GM19452 (cell line): Measurements from ENCODE around the gene PILRA.
A peak's percentile ranks its signal among the peaks of the same experiment; 100 is the strongest.
"Not testable (repeated sequence)": the region's sequence is repeated elsewhere in the genome, so short reads cannot be mapped to it uniquely, and the experiment has no call there.

Experiments
- ATAC-seq: cut with Tn5 transposase; IDR thresholded peaks from one replicate; pipeline ENCODE4 v1.9.1; 2021; ENCODE audit not compliant: unreplicated experiment

The PILRA gene

DNA sequence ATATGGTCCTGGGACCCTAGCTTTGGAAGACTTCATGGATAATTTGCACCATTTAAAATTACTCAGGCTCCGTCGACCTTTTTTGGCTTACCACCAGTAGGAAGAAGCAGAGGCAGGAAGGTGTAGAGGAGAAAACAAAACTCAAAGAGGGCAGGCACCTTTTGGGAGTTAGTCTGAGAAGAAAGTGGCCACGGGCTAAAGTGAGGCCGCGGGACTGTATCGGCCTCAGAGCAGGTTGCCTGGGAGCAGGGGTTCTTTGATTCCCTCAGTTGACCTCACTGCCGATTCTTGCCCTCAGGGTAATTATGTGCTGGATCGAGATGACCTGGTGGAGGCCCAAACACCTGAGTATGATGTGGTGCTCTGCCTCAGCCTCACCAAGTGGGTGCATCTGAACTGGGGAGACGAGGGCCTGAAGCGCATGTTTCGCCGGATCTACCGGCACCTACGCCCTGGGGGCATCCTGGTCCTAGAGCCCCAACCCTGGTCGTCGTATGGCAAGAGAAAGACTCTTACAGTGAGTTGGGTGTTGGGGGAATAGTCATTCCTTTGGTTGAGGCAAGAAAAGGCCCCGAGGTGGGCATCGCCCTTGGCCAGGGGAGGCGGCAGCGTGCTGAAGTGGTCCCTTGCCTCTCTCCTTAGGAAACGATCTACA lies 59.5 kb downstream of the PILRA start:
- no peak for ATAC-seq

DNA sequence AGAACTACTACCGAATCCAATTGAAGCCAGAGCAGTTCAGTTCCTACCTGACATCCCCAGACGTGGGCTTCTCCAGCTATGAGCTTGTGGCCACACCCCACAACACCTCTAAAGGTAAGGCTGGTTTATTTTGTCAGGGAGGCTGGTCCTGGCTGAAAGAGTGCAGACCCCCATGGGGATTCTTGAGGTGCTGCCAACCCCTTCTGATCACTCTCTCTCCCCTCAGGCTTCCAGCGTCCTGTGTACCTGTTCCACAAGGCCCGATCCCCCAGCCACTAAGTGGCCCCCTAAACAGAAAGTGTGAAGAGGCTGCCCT lies 59.9 kb downstream of the PILRA start:
- no peak for ATAC-seq

DNA sequence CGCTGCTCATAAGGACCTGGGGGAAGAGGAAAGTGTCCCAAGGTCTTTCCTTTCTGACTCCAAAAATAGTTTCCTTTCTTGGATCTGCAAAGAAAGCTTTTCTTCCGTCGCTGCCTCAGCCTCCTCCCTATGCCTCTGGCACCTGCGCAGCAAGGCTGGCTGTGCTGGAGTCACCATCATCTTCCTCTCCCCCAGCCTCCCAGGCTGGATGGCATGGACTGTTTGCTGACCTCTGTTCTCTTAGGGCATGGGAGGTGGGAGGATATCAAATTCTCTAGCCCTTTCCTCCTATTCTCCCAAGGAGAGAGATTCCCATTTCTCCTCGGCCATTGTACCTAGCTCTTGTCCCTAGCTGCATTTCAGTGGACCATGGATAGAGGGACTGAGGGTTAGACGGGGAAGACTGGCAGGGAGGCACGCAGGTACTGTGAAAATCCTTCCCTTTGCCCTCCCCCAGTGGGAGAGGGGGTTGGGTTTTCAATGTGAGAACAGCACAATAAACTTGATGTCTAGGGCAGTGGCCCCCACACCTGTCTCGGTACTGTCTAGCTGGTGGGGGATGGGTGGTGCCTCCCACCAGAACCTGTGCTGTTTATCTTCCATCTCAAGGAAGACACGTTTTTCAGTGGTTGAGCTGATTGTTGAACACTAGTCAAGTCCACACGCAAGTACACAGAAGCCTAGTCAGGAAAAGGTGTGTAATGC lies 60.5 kb downstream of the PILRA start:
- ATAC-seq: no peak

DNA sequence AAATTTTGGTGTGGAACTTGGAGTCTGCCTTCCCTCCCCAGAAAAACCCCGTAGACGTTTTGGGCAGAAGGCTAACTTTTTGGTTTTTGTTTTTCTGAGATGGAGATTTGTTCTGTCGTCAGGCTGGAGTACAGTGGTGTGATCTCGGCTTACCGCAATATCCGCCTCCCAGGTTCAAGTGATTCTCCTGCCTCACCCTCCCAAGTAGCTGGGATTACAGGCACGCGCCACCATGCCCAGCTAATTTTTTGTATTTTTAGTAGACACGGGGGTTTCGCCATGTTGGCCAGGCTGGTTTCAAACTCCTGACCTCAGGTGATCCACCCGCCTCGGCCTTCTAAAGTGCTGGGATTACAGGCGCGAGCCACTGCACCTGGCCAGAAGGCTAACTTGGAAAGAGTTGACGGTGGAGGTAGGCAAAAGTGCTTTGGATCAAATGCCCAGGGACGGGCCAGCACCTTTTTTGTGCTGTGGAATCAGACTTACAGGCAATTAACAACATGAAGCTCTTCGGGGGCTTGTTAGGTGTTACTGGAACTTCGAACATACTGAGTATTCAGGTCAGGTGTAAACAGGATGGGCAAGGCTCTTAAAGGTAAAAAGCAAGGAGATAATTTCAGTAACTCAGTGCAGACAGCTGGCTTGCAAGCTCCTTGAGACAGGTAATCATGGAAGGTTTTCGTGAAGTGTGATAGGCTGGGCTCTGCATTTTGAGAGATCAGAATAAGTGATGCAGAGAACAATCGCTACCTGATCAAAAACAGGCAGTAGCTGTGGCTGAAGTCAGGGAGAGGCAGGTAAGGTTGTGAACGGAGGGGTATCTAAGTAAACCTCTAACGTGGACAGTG lies 61.2 kb downstream of the PILRA start:
- ATAC-seq: no peak

DNA sequence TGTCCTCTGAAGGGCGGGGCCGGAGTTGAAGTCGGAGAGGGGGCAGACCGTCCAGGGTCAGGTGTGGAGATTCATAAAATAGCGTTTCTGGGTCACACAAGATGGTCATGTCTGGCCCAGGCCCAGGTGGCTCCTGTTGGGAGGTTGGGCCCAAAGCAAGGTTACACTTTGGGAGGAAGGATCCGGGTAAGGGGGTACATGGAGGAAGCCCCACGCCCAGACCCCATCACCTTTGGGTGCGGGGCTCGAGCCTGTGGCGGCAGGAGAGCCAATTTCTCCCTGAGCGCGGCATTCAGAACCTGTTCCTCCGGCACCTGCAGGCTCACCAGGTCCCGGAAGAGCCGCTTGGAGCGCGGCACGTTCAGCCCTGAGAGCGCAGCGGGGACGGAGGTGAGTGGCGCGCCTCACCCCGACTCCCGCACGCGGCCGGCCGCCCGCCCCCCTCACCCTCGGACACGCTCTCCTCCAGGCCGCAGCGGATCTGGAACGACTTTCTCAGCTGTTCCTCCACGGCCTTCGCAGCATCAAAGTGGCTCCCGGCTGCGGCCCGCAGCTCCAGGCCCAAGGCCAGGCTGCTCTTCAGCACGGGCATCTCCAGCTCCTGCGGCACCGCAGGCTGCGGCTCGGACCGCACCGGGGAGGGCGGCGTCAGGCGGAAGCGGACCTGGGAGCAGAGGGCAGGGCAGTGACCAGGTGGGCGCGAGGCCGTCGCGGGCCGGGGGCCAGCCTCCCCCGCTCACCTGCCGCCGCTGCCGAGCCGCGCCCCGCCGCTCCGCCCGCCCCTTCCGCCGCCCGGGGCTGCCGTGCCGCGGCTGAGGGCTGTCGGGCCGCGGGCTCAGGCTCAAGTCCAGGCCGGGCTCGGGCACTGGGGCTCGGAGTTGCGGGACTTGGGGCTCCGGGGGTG lies 62.4 kb downstream of the PILRA start:
- ATAC-seq: peak; percentile 31

DNA sequence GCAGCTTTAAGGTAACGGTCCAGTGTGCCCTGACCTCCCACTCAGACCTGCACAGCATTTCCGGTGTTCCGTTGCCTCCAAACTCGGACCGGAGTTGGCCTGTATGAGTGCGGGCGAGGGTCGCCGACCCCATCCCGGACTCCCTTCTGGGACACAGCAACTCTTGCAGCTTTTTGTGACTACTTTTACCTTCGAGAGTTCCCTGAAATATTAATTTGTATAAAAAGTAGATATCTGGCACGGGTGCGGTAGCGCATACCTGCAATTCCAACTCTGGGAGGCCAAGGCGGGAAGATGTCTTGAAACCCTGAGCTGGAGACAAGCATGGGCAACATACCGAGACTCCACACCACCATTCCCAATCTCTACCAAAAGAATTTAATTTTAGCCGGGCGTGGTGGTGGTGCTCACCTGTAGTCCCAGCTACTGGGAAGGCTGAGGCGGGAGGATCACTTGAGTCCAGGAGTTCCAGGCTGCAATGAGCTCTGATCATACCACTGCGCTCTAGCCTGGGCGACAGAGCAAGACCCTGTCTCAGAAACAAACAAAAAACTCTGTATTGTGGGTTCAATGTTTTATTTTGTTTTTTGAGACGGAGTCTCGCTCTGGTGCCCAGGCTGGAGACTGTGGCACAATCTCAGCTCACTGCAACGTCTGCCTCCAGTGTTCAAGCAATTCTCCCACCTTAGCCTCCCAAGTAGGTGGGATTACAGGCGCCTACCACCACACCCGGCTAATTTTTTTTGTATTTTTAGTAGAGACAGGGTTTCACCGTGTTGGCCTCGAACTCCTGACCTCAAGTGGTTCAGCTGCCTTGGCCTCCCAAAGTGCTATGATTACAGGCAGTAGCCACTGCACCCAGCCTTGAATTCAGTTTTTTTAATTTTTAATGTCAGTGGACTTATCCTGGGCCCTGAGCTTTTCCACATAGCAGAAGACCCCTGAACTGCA lies 64.1 kb downstream of the PILRA start:
- ATAC-seq: no peak

DNA sequence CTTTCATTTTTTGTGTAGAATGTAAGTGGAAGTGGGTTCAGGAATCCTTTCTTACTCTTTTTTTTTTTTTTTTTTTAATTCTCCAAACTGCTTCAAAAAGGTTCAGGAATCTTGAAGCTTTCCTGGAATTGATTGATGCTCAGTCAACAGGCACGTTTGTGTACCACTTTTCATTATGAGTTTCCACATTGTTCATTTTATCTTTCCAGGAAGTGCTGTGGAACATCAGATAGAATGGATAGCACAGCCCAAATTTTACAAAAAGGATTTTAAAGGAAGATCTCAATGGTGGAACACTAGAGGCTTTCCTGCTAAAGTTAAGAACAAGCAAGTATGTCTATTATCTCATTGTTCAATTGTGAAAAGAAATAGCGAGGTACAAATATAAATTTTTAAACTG lies 64.9 kb downstream of the PILRA start:
- no peak for ATAC-seq

DNA sequence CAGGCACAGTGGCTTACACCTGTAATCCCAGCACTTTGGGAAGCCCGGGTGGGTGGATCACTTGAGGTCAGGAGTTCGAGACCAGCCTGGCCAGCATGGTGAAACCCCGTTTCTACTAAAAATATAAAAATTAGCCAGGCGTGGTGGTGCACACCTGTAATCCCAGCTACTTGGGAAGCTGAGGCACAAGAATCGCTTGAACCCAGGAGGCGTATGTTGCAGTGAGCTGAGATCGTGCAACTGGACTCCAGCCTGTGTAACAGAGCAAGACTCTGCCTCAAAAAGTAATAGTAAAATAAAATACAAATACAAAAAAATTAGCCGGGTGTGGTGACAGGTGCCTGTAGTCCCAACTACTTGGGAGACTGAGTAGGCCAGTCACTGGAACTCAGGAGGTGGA lies 65.4 kb downstream of the PILRA start:
- not testable (repeated sequence) for ATAC-seq

DNA sequence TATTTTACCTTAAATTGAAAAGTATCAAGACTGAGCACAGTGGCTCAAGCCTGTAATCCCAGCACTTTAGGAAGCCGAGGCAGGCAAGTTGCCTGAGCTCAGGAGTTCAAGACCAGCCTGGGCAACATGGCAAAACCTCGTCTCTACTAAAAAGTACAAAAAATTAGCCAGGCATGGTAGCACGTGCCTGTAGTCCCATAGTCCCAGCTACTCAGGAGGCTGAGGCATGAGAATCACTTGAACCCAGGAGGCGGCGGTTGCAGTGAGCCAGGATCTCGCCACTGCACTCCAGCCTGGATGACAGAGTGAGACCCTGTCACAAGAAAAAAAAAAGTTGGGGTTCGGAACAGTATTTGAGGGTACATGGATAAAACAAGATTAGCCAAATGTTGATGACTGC lies 66.0 kb downstream of the PILRA start:
- not testable (repeated sequence) for ATAC-seq

DNA sequence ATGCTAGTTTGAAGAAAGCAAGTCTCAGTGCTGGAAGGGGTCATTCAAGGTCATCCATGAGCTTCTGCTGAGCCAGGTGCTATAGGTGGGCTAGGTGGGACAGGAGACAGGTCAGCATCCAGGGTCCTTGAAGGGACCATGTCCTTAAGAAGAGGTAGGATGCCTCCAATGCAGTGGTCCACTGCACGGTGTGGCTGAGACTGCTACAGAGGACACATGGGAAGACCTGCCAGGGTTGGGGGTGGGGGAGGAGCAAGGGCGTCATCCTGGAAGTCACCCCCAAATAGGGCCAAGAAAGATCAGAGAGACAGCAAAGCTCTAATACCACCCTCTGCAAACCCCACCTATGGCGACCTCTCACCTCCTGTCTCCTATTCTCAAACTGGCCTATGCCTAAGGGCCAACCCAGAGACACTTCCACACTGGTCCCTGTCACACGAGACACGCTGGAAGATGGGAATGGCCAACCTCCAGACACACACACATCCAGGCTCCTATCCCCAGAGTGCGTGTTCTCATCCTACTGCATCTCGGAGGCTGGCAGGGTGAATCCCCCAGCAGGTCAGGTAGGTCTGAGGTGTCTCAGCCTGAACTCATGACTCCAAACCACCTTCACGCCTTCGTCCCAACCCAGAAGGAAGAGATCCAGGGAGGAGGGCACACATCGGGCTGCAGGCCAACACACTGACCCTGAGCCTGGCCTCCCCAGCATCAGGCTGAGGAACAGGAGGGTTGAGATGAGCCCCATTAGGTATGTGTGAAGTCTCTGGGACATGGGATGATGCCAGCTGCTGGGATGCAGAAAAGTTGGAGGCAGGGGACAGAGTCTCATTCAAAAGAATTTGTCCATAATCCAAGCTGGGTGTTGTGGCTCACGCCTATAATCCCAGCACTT lies 68.6 kb downstream of the PILRA start:
- no peak for ATAC-seq

DNA sequence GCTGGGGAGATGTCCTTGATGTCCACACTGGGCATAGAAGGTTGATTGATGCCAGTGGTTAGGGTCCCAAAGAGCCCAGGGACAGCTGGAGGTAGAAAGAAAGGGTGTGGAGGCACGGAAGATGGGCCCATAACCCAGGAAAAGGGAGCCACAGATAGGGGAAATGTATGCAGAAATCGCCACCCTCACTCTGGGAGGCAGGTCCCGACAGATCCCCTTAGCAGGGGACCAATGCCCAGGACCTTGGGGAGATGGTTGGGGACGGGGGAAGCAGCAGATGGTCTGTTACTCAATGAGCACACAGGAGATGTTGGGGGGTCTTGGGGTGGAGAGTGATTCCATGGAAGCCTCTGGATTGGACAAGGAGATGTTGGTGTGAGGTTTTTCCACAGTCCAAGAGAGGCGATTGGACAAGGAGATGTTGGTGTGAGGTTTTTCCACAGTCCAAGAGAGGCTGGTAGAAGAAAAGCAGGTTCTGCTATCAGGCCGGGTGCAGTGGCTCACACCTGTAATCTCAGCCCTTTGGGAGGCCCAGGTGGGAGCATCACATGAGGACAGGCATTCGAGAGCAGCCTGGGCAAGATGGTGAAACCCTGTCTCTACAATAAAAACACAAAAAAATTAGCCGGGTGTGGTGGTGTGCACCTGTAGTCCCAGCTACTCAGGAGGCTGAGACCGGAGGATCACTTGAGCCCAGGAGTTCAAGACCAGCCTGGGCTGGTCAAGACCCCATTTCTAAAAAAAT lies 70.0 kb downstream of the PILRA start:
- no peak for ATAC-seq

DNA sequence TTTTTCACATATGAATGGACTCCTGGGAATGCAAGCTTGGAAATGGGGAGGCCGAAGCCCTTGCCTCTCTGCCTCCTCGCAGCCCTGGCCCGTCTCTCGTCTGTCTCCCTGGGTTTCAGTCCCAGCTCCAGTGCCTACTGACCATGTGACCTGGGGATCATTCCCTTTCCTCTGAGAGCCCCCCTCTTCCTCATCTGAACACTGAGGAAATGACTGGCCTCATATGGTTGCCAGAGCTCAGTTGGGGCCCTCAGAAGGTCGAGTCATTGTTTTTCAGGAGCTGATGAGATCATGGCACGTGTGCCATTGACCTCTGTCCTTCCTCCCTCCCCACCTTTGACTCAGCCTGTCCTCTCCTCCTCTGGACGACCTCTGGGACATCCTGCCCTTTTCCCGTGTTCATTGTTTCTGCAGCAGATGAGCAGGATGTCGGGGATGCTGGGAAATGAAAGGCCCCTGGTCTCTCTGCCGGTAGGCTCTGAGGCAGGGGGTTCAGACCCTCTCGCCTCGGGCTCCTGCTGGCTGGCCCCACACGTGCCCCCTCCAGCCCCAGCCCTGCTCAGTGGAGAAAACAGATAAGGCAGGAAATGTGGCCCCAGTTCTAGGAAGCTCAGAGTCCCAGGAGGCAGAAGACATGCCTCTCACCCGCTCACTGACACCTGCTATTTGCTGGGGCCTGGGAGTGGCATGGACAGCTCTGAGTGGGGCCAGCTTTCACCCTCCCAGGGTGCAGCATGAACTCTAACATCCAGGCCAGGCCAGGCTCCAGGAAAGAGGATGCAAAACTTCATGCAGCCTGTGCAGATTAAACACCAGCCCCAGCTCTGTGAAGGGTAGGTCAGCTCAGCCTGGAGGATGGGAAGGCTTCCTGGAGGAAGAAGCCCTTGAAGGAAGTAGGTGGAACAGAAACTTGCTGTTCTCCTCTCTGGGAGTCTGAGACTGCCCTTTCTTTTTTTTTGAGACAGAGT lies 71.3 kb downstream of the PILRA start:
- ATAC-seq: no peak

DNA sequence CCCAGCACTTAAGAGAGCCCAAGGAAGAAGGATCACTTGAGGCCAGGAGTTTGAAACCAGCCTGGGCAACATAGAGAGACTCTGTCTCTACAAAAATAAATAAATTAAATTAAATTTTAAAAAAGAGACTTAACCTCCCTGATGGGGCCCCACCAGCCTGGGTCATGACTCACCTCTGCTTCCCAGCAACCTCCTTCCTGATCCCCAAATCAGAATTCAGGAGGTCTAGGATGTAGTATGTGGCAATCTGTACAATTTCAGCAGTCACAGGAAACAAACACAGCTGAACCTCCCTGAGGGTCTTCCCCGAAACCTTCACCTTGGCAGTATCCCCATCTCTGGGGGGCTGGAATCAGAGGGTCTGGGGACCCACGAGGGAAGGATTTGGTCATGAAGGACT lies 72.8 kb downstream of the PILRA start:
- ATAC-seq: no peak

DNA sequence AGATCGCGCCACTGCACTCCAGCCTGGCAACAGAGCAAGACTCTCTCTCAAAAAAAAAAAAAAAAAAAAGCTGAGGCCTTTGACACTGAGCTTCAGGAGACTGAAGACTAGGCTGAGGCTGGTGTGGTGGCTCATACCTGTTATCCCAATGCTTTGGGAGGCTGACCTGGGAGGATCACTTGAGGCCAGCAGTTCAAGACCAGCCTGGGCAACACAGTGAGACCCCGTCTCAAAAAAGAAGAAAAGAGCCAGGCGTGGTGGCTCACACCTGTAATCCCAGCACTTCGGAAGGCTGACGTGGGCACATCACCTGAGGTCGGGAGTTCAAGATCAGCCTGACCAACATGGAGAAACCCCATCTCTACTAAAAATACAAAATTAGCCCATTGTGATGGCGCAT lies 74.1 kb downstream of the PILRA start:
- ATAC-seq: not testable (repeated sequence)

DNA sequence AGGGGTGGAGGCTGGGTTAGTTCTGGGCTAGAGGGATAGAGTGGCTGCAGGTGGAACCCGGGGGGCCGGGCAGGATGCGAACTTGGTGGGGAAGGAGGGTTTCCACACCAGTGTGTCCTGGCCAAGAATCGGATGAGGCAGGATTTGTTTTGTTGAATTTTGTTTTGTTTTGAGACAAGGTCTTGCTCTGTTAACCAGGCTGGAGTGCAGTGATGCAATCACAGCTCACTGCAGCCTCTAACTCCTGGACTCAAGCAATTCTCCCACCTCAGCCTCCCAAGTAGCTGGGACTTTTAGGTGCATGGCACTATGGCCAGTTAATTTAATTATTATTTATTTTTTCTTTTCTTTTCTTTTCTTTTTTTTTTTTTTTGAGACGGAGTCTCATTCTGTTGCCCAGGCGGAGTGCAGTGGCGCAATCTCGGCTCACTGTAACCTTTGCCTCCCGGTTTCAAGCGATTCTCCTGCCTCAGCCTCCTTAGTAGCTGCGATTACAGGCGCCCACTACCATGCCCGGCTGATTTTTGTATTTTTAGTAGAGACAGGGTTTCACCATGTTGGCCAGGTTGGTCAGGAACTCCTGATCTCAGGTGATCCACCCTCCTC lies 76.0 kb downstream of the PILRA start:
- ATAC-seq: no peak
